K562 (cell line): ENCODE data around the gene LHX3. TPM values are rescaled to one million over a fixed set of nuclear protein-coding genes. Genes with fewer than 3 reads are reported as not detected.

Experiments used
- ATAC-seq: fragments of 200-7000 bp; cut with Tn5 transposase; 3 replicates; pipeline ENCODE4 v1.9.1; 2020; ENCODE audit warnings: moderate library complexity
- BruUV-seq: library from RNA; stranded (reverse); fragments of 400-500 nt; replicated peaks from 2 replicates; lab custom pipeline; 2021; lab: Mats Ljungman, UMichigan
- CTCF ChIA-PET: fragments of 300-600 bp; formaldehyde crosslinking; extraction: SDS; loops from one replicate; lab custom pipeline; 2021; ENCODE audit warnings: low intra/inter-chr PET ratio; lab: Yijun Ruan, JAX
- POLR2A ChIA-PET: fragments of 300-600, 350-650 bp; sonication (Branson Sonifier 250); formaldehyde crosslinking; extraction: SDS; loops from one replicate; lab custom pipeline; 2021; ENCODE audit warnings: antibody characterized with exemption, inconsistent platforms; lab: Yijun Ruan, JAX
- DNase-seq, 4 experiments: peaks; one replicate each; pipeline versions ENCODE4 v3.0.0 to v3.0.0-alpha.2; 2011 to 2018; ENCODE audit warnings: low spot score in 3 of 4, mixed read lengths in 3 of 4; ENCODE audit errors: extremely low read depth in 1 of 4
- FAIRE-seq: peaks from 2 replicates; lab custom pipeline; 2011; peaks lifted over from hg19 to GRCh38; lab: Jason Lieb, UNC
- H2AFZ ChIP-seq: 2 replicates; pipeline ENCODE4 v1.6.0; 2011; ENCODE audit warnings: low read depth, low read length, control low read depth, inconsistent platforms
- H3K27ac ChIP-seq: fragments of 200-600 bp; 3 replicates; pipeline ENCODE4 v1.8.0; 2011; ENCODE audit warnings: low read depth, mild to moderate bottlenecking, control low read depth, inconsistent platforms, low read length, moderate library complexity, mixed read lengths; ENCODE audit errors: extremely low read depth
- H3K27me3 ChIP-seq, 2 experiments: fragments of 300-600 bp in 1 of 2; 2 replicates in 1 of 2; 3 replicates in 1 of 2; pipeline versions ENCODE4 v1.6.0 to v1.8.0; 2011; ENCODE audit warnings: inconsistent platforms in 2 of 2, low read length in 2 of 2, mild to moderate bottlenecking in 1 of 2, mixed read lengths in 1 of 2, moderate library complexity in 1 of 2; ENCODE audit not compliant: control insufficient read depth in 2 of 2, insufficient read depth in 2 of 2
- H3K36me3 ChIP-seq: fragments of 300-600 bp; 3 replicates; pipeline ENCODE4 v1.8.0; 2011; ENCODE audit warnings: mild to moderate bottlenecking, low read length, inconsistent platforms; ENCODE audit not compliant: control insufficient read depth, insufficient read depth
- H3K4me1 ChIP-seq, 2 experiments: fragments of 200-600 bp in 1 of 2; replicated peaks in 1 of 2; 2 replicates in 1 of 2; 3 replicates in 1 of 2; pipeline versions ENCODE4 v1.5.1 to v1.8.0; 2011; ENCODE audit warnings: inconsistent platforms in 2 of 2, low read length in 2 of 2, mild to moderate bottlenecking in 1 of 2, mixed read lengths in 1 of 2, moderate library complexity in 1 of 2; ENCODE audit not compliant: control insufficient read depth in 2 of 2, insufficient read depth in 2 of 2
- H3K4me2 ChIP-seq: 2 replicates; pipeline ENCODE4 v1.6.1; 2011; ENCODE audit warnings: low read length, control low read depth, inconsistent platforms, mixed read lengths; ENCODE audit not compliant: insufficient read depth
- H3K4me3 ChIP-seq: fragments of 200-600 bp; sonication (generic), shearing (Covaris generic); 2 replicates; pipeline ENCODE4 v1.5.1; 2016; ENCODE audit warnings: control low read depth, inconsistent platforms
- H3K79me2 ChIP-seq: fragments of 200-600 bp; 3 replicates; pipeline ENCODE4 v1.8.0; 2011; ENCODE audit warnings: low read length, inconsistent platforms; ENCODE audit not compliant: control insufficient read depth, insufficient read depth
- H3K9ac ChIP-seq, 2 experiments: 2 replicates each; pipeline versions ENCODE4 v1.6.0 to v1.6.1; 2011; ENCODE audit warnings: low read depth in 2 of 2, low read length in 2 of 2, control low read depth in 1 of 2, inconsistent platforms in 1 of 2, mild to moderate bottlenecking in 1 of 2, mixed read lengths in 1 of 2; ENCODE audit not compliant: insufficient read depth in 1 of 2
- H3K9me1 ChIP-seq: one replicate; pipeline ENCODE4 v1.6.0; 2011; ENCODE audit warnings: inconsistent platforms, mild to moderate bottlenecking, low read length, moderate library complexity; ENCODE audit not compliant: control insufficient read depth, insufficient read depth
- H3K9me3 ChIP-seq: replicated peaks from 2 replicates; pipeline ENCODE4 v1.5.1; 2011; ENCODE audit warnings: low read depth, low read length, inconsistent platforms; ENCODE audit not compliant: control insufficient read depth, insufficient read depth
- H4K20me1 ChIP-seq: replicated peaks from 2 replicates; pipeline ENCODE4 v1.6.1; 2011; ENCODE audit warnings: low read length, inconsistent platforms, mixed read lengths; ENCODE audit not compliant: control insufficient read depth, insufficient read depth
- BACH1 ChIP-seq: fragments of 200-800 bp; sonication (Bioruptor generic); IDR thresholded peaks from 2 replicates; pipeline ENCODE4 v1.6.1; 2016; ENCODE audit warnings: missing genetic modification characterization, missing compliant biosample characterization
- FOXP1 ChIP-seq: sonication (generic); formaldehyde crosslinking; IDR thresholded peaks from 2 replicates; pipeline ENCODE4 v1.8.0; 2022; ENCODE audit warnings: mild to moderate bottlenecking, missing genetic modification reagents
- NCOA1 ChIP-seq: fragments of 450-650 bp; IDR thresholded peaks from 2 replicates; pipeline ENCODE4 v1.6.1; 2016; ENCODE audit warnings: low read depth
- NFIX ChIP-seq: fragments of 250-450 bp; sonication (Bioruptor Pico); IDR thresholded peaks from 2 replicates; pipeline ENCODE4 v1.4.0; 2020; ENCODE audit warnings: low read depth, mild to moderate bottlenecking, moderate library complexity
- PBX2 ChIP-seq, 2 experiments: IDR thresholded peaks in 1 of 2; conservative IDR thresholded peaks in 1 of 2; 2 replicates each; pipeline ENCODE4 v1.6.1; 2016; ENCODE audit warnings: low read depth in 2 of 2, mild to moderate bottlenecking in 1 of 2, missing compliant biosample characterization in 1 of 2, missing genetic modification characterization in 1 of 2, moderate library complexity in 1 of 2
- RB1 ChIP-seq: fragments of 450-650 bp; IDR thresholded peaks from 2 replicates; pipeline ENCODE4 v1.6.1; 2017; ENCODE audit warnings: low read depth, mild to moderate bottlenecking
- ZNF592 ChIP-seq: fragments of 450-650 bp; IDR thresholded peaks from 2 replicates; pipeline ENCODE4 v1.6.1; 2017; ENCODE audit warnings: antibody characterized with exemption, mild to moderate bottlenecking
- WGBS: fragments of 100-300 bp; shearing (Covaris generic); methylation state at CpG from one replicate; pipeline ENCODE4 v1.1.6; 2016; ENCODE audit warnings: low coverage, mixed read lengths; ENCODE audit not compliant: insufficient coverage; ENCODE audit errors: missing lambda C conversion rate; 5-methylcytosine and 5-hydroxymethylcytosine counted together
- in situ Hi-C: fragments of 300-500 bp; cut with MboI; formaldehyde crosslinking; loops from 4 replicates; pipeline ENCODE4 v1.15.0; 2018; ENCODE audit warnings: inconsistent platforms, mixed read lengths
- intact Hi-C: fragments of 100-400 bp; cut with micrococcal nuclease; formaldehyde crosslinking; loops from 2 replicates; pipeline ENCODE4 v1.14.2; 2022
- polyA plus RNA-seq, 8 experiments: library from polyadenylated mRNA; depleted of rRNA in 4 of 8; stranded (reverse) in 5 of 8; unstranded in 3 of 8; fragments of >200 nt; fragmentation: Nextera tagmentation in 2 of 8; fragmentation: Illumina TruSeq in 1 of 8; extraction: Ambion mirVana in 2 of 8; extraction: Trizol in 1 of 8; gene quantifications; 2 replicates each; pipeline versions ENCODE4 v1.2.1 to v1.2.3, GENCODE V29; 2011 to 2014; ENCODE audit warnings: inconsistent platforms in 1 of 8, missing spikeins in 1 of 8
- total RNA-seq, 7 experiments: library from RNA; depleted of rRNA in 6 of 7; stranded (reverse); fragments of >200 nt in 6 of 7; fragmentation: Illumina TruSeq in 2 of 7; extraction: Trizol in 2 of 7; gene quantifications; 2 replicates each; pipeline versions ENCODE4 v1.2.1 to v1.2.3, GENCODE V29; 2011 to 2021; ENCODE audit warnings: low replicate concordance in 1 of 7

Gene LHX3
- total and polyA plus RNA-seq, 9 of the 15 experiments (the other 6 are each of a cell fraction or from before 2014, with no cell fraction given), result 0.09 TPM; not detected in 8

- no peak for TF ChIP-seq ZNF592
- no peak for TF ChIP-seq NFIX (CRISPR knock-in tag)
- TF ChIP-seq BACH1 (tag), result no peak
These were observed 44.5 kb downstream of the LHX3 start (continued) for GRCh38 chr9:136160381-136160841.

GRCh38 chr9:136159851-136160250 is 45.1 kb downstream of the LHX3 start:
- Histone ChIP-seq H3K79me2 (no peaks in the 10 kb centered on the region), H3K4me2 (no peak overlapping the region), H4K20me1 (peaks cover 3% of the 10 kb centered on the region; the same call in 1 of the 2 replicates), H3K9me3 (peaks cover 3% of the 10 kb centered on the region; the same call in 1 of the 2 replicates), H3K27me3 (peaks cover 57 to 70% of the 10 kb centered on the region in 2 experiments), H2AFZ (no peak overlapping the region), H3K9me1 (no peaks in the 10 kb centered on the region), H3K4me1 (peaks cover 0 to 17% of the 10 kb centered on the region in 2 experiments; a peak in 2 of 5 replicates), H3K4me3 (no peak overlapping the region), H3K36me3 (no peaks in the 10 kb centered on the region), H3K9ac (no peak overlapping the region), H3K27ac (no peak overlapping the region)
- POLR2A ChIA-PET, result no interaction called here
- in situ Hi-C loops (no loop called here), intact Hi-C loops (no loop called here)
- no peak for FAIRE-seq
- no TSS peak for BruUV-seq
- WGBS, result 34% methylated on average over 11 of the region's 16 CpGs
- CTCF ChIA-PET, result interaction anchor here (0.6 kb wide), 1 partner anchor 70 kb away, joined by 3 read pairs; no protein-coding TSS in a partner anchor
- ATAC-seq, result no peak
- no peak for DNase-seq
- no peak for TF ChIP-seq NCOA1
- no peak for TF ChIP-seq FOXP1 (CRISPR knock-in tag)
- no peak for TF ChIP-seq RB1
- TF ChIP-seq PBX2 (CRISPR knock-in tag; IDR thresholded peaks at IDR 0.05; ENCODE audit: low read depth), result no peak
- no peak for TF ChIP-seq PBX2 (tag; conservative IDR thresholded peaks at IDR 0.05; ENCODE audit: low read depth)
